Activated B cell treated with CpG ODN at 0.5 μM for 24 hours (primary cell): ENCODE data around the gene ANAPC16. TPM values are rescaled to one million over a fixed set of nuclear protein-coding genes. Genes with fewer than 3 reads are reported as not detected.
"Not testable (repeated sequence)": the region's sequence is repeated elsewhere in the genome, so short reads cannot be mapped to it uniquely, and the experiment has no call there.

Experiments
- ATAC-seq: fragments of 200-7000 bp; cut with Tn5 transposase; one replicate; pipeline ENCODE4 v1.10.0; 2021; ENCODE audit warnings: low read depth, mild to moderate bottlenecking, moderate library complexity
- CTCF ChIA-PET: fragments of 350-600 bp; sonication (Branson Sonifier 250); formaldehyde crosslinking; loops from one replicate; lab custom pipeline; 2021; ENCODE audit warnings: antibody characterized with exemption; lab: Charles Lee
- POLR2A ChIA-PET: fragments of 350-600 bp; sonication (Branson Sonifier 250); formaldehyde crosslinking; loops from one replicate; lab custom pipeline; 2021; ENCODE audit warnings: antibody characterized with exemption; lab: Charles Lee
- DNase-seq: peaks from one replicate; pipeline ENCODE4 v3.0.0; 2022
- H3K27ac Mint-ChIP-seq: one replicate; pipeline ENCODE4 v1.8.0; 2020; ENCODE audit warnings: mixed read lengths
- H3K27me3 Mint-ChIP-seq: one replicate; pipeline ENCODE4 v1.8.0; 2021; ENCODE audit warnings: mixed read lengths
- H3K36me3 Mint-ChIP-seq: one replicate; pipeline ENCODE4 v1.8.0; 2021; ENCODE audit warnings: low read depth, mixed read lengths
- H3K4me1 Mint-ChIP-seq: one replicate; pipeline ENCODE4 v1.8.0; 2021; ENCODE audit warnings: mixed read lengths
- H3K4me3 Mint-ChIP-seq: one replicate; pipeline ENCODE4 v1.8.0; 2020; ENCODE audit warnings: mild to moderate bottlenecking, mixed read lengths
- H3K9me3 Mint-ChIP-seq: one replicate; pipeline ENCODE4 v1.8.0; 2020; ENCODE audit warnings: mixed read lengths
- intact Hi-C: fragments of 100-400 bp; cut with micrococcal nuclease; formaldehyde crosslinking; loops from one replicate; pipeline ENCODE4 v1.15.1; 2024
- total RNA-seq: library from RNA; stranded (reverse); gene quantifications from 2 replicates; pipeline ENCODE4 v1.2.3, GENCODE V29; 2022
- TF ChIP-seq, protein P1 (sequence below): fragments of 200-600 bp; IDR thresholded peaks from one replicate; pipeline ENCODE4 v1.8.0; 2022; ENCODE audit warnings: antibody characterized with exemption, mild to moderate bottlenecking

ANAPC16 gene
- total RNA-seq, 1 donor from 2014 or later = 137 TPM

DNA sequence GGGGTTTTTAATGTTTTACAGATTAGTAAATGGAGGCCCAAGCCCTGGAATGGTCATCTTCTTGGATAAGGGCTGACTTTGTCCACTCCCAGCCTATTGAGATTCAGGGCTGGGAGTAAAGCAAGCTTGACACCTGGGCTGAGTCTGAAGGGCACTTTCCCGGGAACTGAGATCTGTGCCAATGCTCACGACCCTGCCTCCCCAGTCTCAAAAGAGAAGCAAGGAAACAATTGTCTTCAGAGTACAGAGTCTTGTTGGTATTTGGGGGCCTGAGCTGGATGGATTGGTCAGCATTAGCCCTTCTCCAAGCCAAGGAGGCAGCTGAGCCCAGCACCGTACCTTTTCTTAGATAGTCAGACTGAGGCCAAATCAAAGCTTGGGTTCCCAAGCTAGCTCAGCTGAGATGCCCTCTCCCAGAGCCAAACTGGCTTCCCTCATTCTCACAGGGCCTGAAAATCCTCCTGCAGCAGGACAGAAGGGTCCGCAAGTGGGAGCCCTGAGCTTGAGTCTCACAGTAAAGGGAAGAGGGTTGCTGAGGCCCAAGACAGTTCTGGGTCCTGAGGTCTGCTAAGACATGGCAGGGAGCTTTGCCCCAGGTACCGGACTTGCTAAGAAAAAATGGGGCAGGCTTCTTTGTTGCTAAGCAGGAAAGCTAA, 61.7 kb downstream of the ANAPC16 start:
- Mint-ChIP-seq H3K27ac (peak overlapping the region; percentile 35), H3K4me3 (no peak overlapping the region), H3K36me3 (peaks cover 32% of the 10 kb centered on the region), H3K4me1 (peaks cover 33% of the 10 kb centered on the region), H3K27me3 (no peaks in the 10 kb centered on the region), H3K9me3 (no peaks in the 10 kb centered on the region)
- intact Hi-C loops = loop anchor here (1.0 kb wide), 1 partner anchor 8 kb away; no protein-coding TSS in a partner anchor
- ATAC-seq = no peak
- ChIA-PET POLR2A (interaction anchor here (0.5 to 13.6 kb wide), 10 partner anchors 11 to 61 kb away, joined by 3 to 967 read pairs (median 6); partner anchors contain the start of gene ASCC1), CTCF (interaction anchor here (0.6 to 9.4 kb wide), 2 partner anchors 54 to 57 kb away, joined by 3 to 131 read pairs; no protein-coding TSS in a partner anchor)
- TF ChIP-seq, protein P1, sequence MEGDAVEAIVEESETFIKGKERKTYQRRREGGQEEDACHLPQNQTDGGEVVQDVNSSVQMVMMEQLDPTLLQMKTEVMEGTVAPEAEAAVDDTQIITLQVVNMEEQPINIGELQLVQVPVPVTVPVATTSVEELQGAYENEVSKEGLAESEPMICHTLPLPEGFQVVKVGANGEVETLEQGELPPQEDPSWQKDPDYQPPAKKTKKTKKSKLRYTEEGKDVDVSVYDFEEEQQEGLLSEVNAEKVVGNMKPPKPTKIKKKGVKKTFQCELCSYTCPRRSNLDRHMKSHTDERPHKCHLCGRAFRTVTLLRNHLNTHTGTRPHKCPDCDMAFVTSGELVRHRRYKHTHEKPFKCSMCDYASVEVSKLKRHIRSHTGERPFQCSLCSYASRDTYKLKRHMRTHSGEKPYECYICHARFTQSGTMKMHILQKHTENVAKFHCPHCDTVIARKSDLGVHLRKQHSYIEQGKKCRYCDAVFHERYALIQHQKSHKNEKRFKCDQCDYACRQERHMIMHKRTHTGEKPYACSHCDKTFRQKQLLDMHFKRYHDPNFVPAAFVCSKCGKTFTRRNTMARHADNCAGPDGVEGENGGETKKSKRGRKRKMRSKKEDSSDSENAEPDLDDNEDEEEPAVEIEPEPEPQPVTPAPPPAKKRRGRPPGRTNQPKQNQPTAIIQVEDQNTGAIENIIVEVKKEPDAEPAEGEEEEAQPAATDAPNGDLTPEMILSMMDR = no peak
- no peak for DNase-seq

DNA sequence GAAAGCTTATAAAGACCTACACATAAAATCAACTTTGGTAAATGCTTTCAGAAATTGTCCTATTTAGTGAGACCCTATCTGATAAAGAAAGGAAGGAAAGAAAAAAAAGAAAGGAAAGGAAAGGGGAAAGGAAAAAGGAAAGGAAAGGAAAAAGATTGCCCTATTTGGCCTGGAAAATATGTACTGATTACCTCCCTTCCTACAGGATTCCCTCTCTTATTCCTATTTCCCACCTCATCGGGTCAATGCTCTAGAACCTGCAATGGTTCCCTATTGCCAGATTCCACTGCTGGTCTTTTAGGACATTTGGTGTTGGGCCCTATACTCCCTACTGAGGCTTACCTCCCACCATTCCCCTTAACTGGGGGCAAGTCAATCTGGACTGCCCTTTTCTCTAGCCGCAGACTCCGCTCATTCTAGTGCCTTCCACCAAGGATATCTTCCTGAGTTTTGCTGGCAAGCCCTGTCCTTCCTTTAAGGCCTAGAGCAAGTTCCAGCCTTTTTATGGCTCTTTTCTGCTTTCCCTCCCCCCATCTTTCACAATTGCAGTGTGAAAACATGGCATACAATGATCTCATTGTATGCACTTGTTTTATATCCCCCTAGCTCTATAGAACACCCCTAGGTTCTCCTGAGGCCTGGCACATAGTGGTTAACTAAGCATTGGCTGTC, 62.3 kb downstream of the ANAPC16 start:
- no peaks in the 10 kb centered on the region for H3K9me3 Mint-ChIP-seq
- H3K27ac Mint-ChIP-seq = peak overlapping the region; percentile 32
- ChIA-PET CTCF (interaction anchor here (0.6 to 9.4 kb wide), 2 partner anchors 54 to 57 kb away, joined by 3 to 131 read pairs; no protein-coding TSS in a partner anchor), POLR2A (interaction anchor here (0.5 to 13.6 kb wide), 11 partner anchors 10 to 62 kb away, joined by 3 to 967 read pairs (median 5); partner anchors contain the start of gene ASCC1)
- H3K27me3 Mint-ChIP-seq = no peaks in the 10 kb centered on the region
- DNase-seq (no peak), ATAC-seq (no peak)
- TF ChIP-seq, protein P1 = no peak
- no peak overlapping the region for H3K4me3 Mint-ChIP-seq
- peaks cover 32% of the 10 kb centered on the region for H3K36me3 Mint-ChIP-seq
- intact Hi-C loops = loop anchor here (1.0 kb wide), 1 partner anchor 7 kb away; no protein-coding TSS in a partner anchor
- peaks cover 36% of the 10 kb centered on the region for H3K4me1 Mint-ChIP-seq

DNA sequence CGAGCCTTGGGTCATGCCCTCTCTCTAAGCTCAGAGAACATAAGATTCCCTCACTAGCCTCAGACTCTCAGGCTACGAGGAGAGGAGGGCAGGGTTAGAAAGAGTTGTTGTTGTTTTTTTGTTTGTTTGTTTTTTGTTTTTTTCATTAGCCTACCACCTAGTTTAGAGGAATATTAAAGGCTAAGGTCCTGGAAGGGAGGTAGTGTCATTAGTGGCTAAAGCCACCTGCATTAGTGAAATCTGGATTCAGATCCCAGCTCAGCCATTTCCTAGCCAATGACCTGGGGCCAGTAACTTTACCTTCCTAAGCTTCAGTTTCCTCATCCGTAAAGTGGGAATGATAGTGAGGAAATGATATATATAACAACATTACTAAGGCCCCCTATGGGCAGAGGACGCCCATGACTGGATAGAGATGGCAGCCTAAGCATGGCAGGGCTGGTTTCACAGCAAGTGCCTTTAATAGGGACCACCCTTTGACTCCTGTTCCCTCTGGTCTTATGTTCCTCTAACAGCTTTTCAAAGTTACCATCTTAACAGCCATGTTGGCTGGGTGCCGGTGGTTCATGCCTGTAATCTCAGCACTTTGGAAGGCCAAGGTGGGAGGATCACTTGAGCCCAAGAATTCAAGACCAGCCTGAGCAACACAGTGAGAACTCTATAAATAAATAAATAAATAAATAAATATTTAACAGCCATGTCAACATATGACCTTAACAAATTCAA, 63.0 kb downstream of the ANAPC16 start:
- intact Hi-C loops = no loop called here
- Mint-ChIP-seq H3K4me1 (peaks cover 36% of the 10 kb centered on the region), H3K27ac (no peak overlapping the region), H3K9me3 (no peaks in the 10 kb centered on the region), H3K36me3 (peaks cover 28% of the 10 kb centered on the region), H3K27me3 (no peaks in the 10 kb centered on the region), H3K4me3 (no peak overlapping the region)
- ATAC-seq (no peak), DNase-seq (no peak)
- POLR2A ChIA-PET = interaction anchor here (0.8 to 13.6 kb wide), 8 partner anchors 12 to 63 kb away, joined by 3 to 967 read pairs (median 6); partner anchors contain the start of genes ANAPC16 and ASCC1
- TF ChIP-seq, protein P1 = no peak
- CTCF ChIA-PET = interaction anchor here (9.4 kb wide), 1 partner anchor 56 kb away, joined by 131 read pairs; no protein-coding TSS in a partner anchor

DNA sequence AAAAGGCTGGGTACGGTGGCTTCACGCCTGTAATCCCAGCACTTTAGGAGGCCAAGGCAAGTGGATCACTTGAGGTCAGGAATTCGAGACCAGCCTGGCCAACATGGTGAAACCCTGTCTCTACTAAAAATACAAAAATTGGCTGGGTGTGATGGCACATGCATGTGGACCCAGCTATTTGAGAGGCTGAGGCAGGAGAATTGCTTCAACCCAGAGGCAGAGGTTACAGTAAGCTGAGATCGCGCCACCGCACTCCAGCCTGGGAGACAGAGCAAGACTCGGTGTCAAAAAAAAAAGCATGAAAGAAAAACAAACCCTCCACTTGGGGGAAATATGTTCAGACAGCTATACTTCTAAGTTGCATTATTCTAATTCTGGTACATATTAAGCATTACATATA, 63.8 kb downstream of the ANAPC16 start:
- CTCF ChIA-PET = interaction anchor here (9.4 kb wide), 1 partner anchor 55 kb away, joined by 131 read pairs; no protein-coding TSS in a partner anchor
- POLR2A ChIA-PET = interaction anchor here (0.6 to 13.6 kb wide), 9 partner anchors 10 to 67 kb away, joined by 3 to 967 read pairs (median 5); partner anchors contain the start of genes ANAPC16 and ASCC1
- H3K27ac Mint-ChIP-seq, DNase-seq, ATAC-seq, H3K9me3 Mint-ChIP-seq, H3K4me3 Mint-ChIP-seq, intact Hi-C loops, H3K27me3 Mint-ChIP-seq: not testable (repeated sequence)
- peaks cover 37% of the 10 kb centered on the region for H3K4me1 Mint-ChIP-seq
- H3K36me3 Mint-ChIP-seq = peaks cover 24% of the 10 kb centered on the region

DNA sequence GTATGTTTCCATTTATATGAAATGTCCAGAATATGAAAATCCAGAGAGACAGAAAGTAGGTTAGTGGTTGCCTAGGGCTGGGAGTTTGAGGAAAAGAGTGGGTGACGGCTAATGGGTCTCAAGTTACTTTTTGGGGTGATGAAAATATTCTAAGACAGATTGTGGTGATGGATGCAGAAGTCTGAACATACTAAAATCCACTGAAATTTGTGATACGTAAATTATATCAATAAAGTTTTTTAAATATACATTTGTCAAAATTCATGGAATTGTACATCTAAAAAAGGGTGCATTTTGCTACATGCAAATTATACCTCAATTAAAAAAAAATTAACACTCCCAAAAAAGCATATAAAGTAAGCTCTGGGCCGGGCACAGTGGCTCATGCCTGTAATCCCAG, 67.3 kb downstream of the ANAPC16 start:
- H3K36me3 Mint-ChIP-seq = no peaks in the 10 kb centered on the region
- H3K4me3 Mint-ChIP-seq = no peak overlapping the region
- H3K27me3 Mint-ChIP-seq = no peaks in the 10 kb centered on the region
- POLR2A ChIA-PET = interaction anchor here (0.5 to 5.1 kb wide), 8 partner anchors 8 to 67 kb away, joined by 3 to 56 read pairs (median 9); partner anchors contain the start of genes ANAPC16, ASCC1 and DDIT4
- TF ChIP-seq, protein P1 = no peak
- no peaks in the 10 kb centered on the region for H3K9me3 Mint-ChIP-seq
- H3K27ac Mint-ChIP-seq = no peak overlapping the region
- DNase-seq = no peak
- ATAC-seq = no peak
- CTCF ChIA-PET = interaction anchor here (0.9 to 1.5 kb wide), 2 partner anchors 14 to 49 kb away, joined by 3 to 4 read pairs; no protein-coding TSS in a partner anchor
- intact Hi-C loops = no loop called here
- H3K4me1 Mint-ChIP-seq = peaks cover 40% of the 10 kb centered on the region
